AG04450 (cell line): Measurements from ENCODE around the gene CCR7. TPM values are rescaled to one million over a fixed set of nuclear protein-coding genes. Genes with fewer than 3 reads are reported as not detected.

ENCODE experiments used
- CTCF ChIA-PET: fragments of 300-600, 350-600 bp; formaldehyde crosslinking; extraction: SDS; loops from one replicate; lab custom pipeline; 2022; ENCODE audit warnings: antibody characterized with exemption, inconsistent platforms; lab: Charles Lee
- POLR2A ChIA-PET: fragments of 350-600 bp; formaldehyde crosslinking; extraction: SDS; loops from one replicate; lab custom pipeline; 2021; ENCODE audit warnings: antibody characterized with exemption, inconsistent platforms; lab: Yijun Ruan, JAX
- DNase-seq: peaks from one replicate; pipeline ENCODE4 v3.0.0-alpha.2; 2011; ENCODE audit warnings: low read depth, low spot score
- H3K27ac ChIP-seq: one replicate; pipeline ENCODE4 v1.5.1; 2012; ENCODE audit warnings: low read depth, low read length, control low read depth
- H3K27me3 ChIP-seq: one replicate; pipeline ENCODE4 v1.6.0; 2012; ENCODE audit warnings: low read length; ENCODE audit not compliant: control insufficient read depth, insufficient read depth
- H3K4me3 ChIP-seq: 2 replicates; pipeline ENCODE4 v1.5.1; 2011; ENCODE audit warnings: mild to moderate bottlenecking, low read depth, low read length, control low read depth
- H3K9me3 ChIP-seq: 2 replicates; pipeline ENCODE4 v1.5.1; 2012; ENCODE audit warnings: low read length; ENCODE audit not compliant: control insufficient read depth, insufficient read depth
- polyA plus RNA-seq: library from polyadenylated mRNA; depleted of rRNA; stranded (reverse); fragments of >200 nt; gene quantifications from 2 replicates; pipeline ENCODE4 v1.2.3, GENCODE V29; 2011
- TF ChIP-seq, protein P1 (sequence below): IDR thresholded peaks from 2 replicates; pipeline ENCODE4 v1.5.1; 2011; ENCODE audit warnings: low read depth, low read length, control low read depth, inconsistent platforms

CCR7 gene
- polyA plus RNA-seq, 1 experiment: 0.22 TPM

DNA sequence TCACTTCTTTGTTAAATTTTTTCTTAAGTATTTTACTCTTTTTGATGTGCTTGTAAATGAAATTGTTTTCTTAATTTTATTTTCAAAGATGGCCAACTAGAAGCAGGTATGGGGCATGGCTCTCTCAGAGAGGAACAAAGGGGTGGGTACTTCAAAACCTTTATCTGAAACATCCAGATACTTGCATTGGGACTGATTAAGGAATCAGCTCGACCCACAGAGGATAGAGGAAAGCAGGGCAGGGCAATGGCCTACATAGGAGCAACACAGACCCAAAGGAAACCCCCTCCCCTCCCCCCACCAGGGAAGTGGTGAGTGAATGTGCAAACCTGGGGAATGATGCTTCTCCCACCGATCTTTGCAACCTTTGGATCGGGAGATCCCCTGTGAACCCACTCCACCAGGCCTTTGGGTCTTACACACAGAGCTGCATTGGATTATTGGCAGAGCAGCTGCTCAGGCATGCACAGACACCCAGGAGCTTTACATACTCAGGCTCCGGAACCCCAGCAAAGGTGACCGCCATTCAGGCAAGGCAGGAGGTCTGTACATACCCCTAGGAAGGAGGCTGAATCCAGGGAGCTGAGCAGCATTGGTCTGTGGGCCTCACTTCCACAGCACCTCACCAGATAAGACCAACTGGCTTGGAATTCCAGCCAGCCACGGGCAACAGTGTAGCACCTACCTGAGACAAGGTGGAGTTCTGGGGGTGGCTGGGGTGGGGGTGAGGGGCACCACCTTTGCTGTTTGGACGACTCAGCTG lies 3.0 kb upstream of the CCR7 start:
- Histone ChIP-seq H3K4me3 (no peak overlapping the region), H3K9me3 (no peaks in the 10 kb centered on the region), H3K27ac (no peak overlapping the region), H3K27me3 (peaks cover 40% of the 10 kb centered on the region)
- DNase-seq: no peak
- TF ChIP-seq, protein P1, sequence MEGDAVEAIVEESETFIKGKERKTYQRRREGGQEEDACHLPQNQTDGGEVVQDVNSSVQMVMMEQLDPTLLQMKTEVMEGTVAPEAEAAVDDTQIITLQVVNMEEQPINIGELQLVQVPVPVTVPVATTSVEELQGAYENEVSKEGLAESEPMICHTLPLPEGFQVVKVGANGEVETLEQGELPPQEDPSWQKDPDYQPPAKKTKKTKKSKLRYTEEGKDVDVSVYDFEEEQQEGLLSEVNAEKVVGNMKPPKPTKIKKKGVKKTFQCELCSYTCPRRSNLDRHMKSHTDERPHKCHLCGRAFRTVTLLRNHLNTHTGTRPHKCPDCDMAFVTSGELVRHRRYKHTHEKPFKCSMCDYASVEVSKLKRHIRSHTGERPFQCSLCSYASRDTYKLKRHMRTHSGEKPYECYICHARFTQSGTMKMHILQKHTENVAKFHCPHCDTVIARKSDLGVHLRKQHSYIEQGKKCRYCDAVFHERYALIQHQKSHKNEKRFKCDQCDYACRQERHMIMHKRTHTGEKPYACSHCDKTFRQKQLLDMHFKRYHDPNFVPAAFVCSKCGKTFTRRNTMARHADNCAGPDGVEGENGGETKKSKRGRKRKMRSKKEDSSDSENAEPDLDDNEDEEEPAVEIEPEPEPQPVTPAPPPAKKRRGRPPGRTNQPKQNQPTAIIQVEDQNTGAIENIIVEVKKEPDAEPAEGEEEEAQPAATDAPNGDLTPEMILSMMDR: no peak
- ChIA-PET POLR2A (no interaction called here), CTCF (interaction anchor here (1.2 to 1.7 kb wide), 2 partner anchors 8 to 10 kb away, joined by 3 to 7 read pairs; no protein-coding TSS in a partner anchor)

DNA sequence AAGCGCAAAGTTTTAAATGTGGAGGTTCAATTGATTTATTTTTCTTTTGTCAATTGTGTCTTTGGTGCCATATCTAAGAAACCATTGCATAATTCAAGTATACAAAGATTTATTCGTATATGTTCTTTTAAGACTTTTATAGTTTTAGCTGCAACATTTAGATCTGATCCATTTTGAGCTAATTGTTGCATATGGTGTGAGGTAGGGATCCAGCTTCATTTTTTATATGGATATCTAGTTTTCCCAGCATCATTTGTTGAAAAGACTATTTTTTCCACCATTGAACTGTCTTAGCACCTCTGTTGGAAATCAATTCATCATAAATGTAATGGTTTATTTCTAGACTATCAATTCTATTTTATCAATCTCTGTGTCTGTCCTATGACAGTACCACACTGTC lies 2.1 kb upstream of the CCR7 start:
- Histone ChIP-seq H3K27me3 (peaks cover 47% of the 10 kb centered on the region), H3K4me3 (no peak overlapping the region), H3K27ac (no peak overlapping the region), H3K9me3 (no peaks in the 10 kb centered on the region)
- POLR2A ChIA-PET: no interaction called here
- CTCF ChIA-PET: no interaction called here
- TF ChIP-seq, protein P1: no peak
- no peak for DNase-seq

DNA sequence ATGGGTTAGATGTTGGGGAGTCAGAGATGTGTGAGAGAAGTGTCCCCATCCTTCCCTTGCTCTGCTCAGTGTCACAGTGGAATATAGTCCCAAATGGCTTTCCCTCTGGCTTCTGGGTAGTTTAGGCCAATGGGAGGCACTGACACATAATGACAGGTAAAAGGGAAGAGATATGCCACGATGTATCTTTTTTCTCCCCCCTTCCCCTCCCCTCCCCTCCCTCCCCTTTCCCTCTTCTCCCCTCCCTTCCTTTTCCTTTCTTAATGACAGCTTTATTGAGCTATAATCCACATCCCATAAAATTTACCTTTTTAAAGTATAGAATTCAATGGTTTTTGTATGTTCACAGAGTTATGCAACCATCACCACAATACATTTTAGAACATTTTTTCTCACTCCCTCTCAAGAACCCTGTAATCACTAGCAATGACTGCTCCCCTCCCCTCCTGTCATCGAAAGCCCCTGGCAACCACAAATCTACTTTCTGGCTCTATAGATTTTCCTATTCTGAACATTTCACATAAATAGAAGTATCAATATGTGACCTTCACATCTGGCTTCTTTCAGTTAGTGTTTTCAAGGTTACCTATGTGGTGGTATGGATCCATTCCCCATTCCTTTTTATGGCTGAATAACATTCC lies 617 bp upstream of the CCR7 start:
- Histone ChIP-seq H3K27me3 (peaks cover 46% of the 10 kb centered on the region), H3K27ac (no peak overlapping the region), H3K4me3 (no peak overlapping the region), H3K9me3 (no peaks in the 10 kb centered on the region)
- no peak for DNase-seq
- TF ChIP-seq, protein P1: no peak
- ChIA-PET POLR2A (no interaction called here), CTCF (no interaction called here)

- Histone ChIP-seq H3K27ac (no peak overlapping the region), H3K27me3 (peaks cover 39% of the 10 kb centered on the region), H3K9me3 (no peaks in the 10 kb centered on the region), H3K4me3 (no peak overlapping the region)
- CTCF ChIA-PET: interaction anchor here (0.6 to 1.0 kb wide), 2 partner anchors 206 to 1099 kb away, joined by 3 read pairs; no protein-coding TSS in a partner anchor
- POLR2A ChIA-PET: interaction anchor here (0.6 kb wide), 1 partner anchor 147 kb away, joined by 3 read pairs; no protein-coding TSS in a partner anchor
- DNase-seq: no peak
- TF ChIP-seq, protein P1: no peak
Measured at GRCh38 chr17:40564195-40564882, 933 bp downstream of the CCR7 start.
